GM19193 (cell line): ENCODE results near the gene A1BG.

Experiments
- POLR2A ChIP-seq: IDR thresholded peaks from 4 replicates; pipeline ENCODE4 v1.6.1; 2011; ENCODE audit not compliant: insufficient read depth, insufficient read length; ENCODE audit errors: extremely low read depth

The A1BG gene

GRCh38 chr19:58335630-58336029 is 17.7 kb downstream of the A1BG start:
- TF ChIP-seq POLR2A: no peak

GRCh38 chr19:58334691-58335249 is 18.5 kb downstream of the A1BG start:
- TF ChIP-seq POLR2A: no peak

- TF ChIP-seq POLR2A: no peak
Measured at GRCh38 chr19:58332697-58333096, 20.6 kb downstream of the A1BG start.

- no peak for TF ChIP-seq POLR2A
Measured at GRCh38 chr19:58330458-58330857, 22.8 kb downstream of the A1BG start.

- TF ChIP-seq POLR2A: no peak
Measured at GRCh38 chr19:58328999-58329398, 24.3 kb downstream of the A1BG start.

GRCh38 chr19:58326914-58327726 is 26.2 kb downstream of the A1BG start, which contains the start of gene ZSCAN22:
ZSCAN22 (plus strand) TSS chr19:58326994; CDS start chr19:58334803, 7,809 bp downstream.
- TF ChIP-seq POLR2A: peak; percentile 73

GRCh38 chr19:58326501-58326913 is 26.8 kb downstream of the A1BG start:
- no peak for TF ChIP-seq POLR2A

- TF ChIP-seq POLR2A: no peak
Measured at GRCh38 chr19:58325311-58326022, 27.8 kb downstream of the A1BG start.

GRCh38 chr19:58319241-58319640 is 34.1 kb downstream of the A1BG start:
- no peak for TF ChIP-seq POLR2A

GRCh38 chr19:58318297-58318696 is 35.0 kb downstream of the A1BG start:
- no peak for TF ChIP-seq POLR2A

GRCh38 chr19:58317476-58318072 is 35.7 kb downstream of the A1BG start:
- TF ChIP-seq POLR2A: no peak

GRCh38 chr19:58315580-58315979 is 37.7 kb downstream of the A1BG start:
- no peak for TF ChIP-seq POLR2A

- no peak for TF ChIP-seq POLR2A
Measured at GRCh38 chr19:58311345-58311865, 41.9 kb downstream of the A1BG start.

- TF ChIP-seq POLR2A: no peak
Measured at GRCh38 chr19:58307736-58308135, 45.6 kb downstream of the A1BG start.

GRCh38 chr19:58305932-58306323 is 47.4 kb downstream of the A1BG start:
- TF ChIP-seq POLR2A: no peak
